Transverse colon (tissue), 3 donors: Measurements from ENCODE around the gene SPPL3.

Experiments
- EP300 ChIP-seq: sonication (generic); formaldehyde crosslinking; IDR thresholded peaks from one replicate; pipeline ENCODE4 v1.6.1; 2017; ENCODE audit warnings: antibody characterized with exemption, low read depth
- POLR2A ChIP-seq: fragments of 450-650 bp; IDR thresholded peaks from one replicate; pipeline ENCODE4 v1.6.1; 2016; ENCODE audit warnings: antibody characterized with exemption, mild to moderate bottlenecking, moderate library complexity
- TF ChIP-seq, protein P1 (sequence below), 5 experiments: fragments of 200-600 bp in 3 of 5; fragments of 450-650 bp in 2 of 5; sonication (generic) in 3 of 5; IDR thresholded peaks; 1 replicate in 2 of 5; 2 replicates in 3 of 5; pipeline ENCODE4 v1.5.1; 2016 to 2017; ENCODE audit warnings: antibody characterized with exemption in 5 of 5, inconsistent platforms in 3 of 5, mild to moderate bottlenecking in 2 of 5, moderate library complexity in 1 of 5

DNA sequence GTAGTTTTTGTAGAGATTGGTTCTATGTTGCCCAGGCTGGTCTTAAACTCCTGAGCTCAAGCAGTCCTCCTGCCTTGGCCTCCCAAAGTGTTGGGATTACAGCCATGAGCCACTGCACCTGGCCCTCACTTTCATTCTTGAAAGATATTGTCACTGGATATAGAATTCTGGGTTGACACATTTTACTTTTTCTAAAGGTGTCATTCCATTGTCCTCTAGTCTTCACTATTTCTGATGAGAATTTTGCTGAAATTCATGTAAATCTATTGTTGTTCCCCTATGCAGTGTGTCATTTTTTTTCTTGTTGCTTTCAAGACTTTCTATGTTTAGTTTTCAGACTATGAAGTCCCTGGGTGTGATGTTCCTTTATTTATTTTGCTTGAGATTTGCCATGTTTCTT lies 149.4 kb downstream of the SPPL3 start:
- TF ChIP-seq, protein P1, sequence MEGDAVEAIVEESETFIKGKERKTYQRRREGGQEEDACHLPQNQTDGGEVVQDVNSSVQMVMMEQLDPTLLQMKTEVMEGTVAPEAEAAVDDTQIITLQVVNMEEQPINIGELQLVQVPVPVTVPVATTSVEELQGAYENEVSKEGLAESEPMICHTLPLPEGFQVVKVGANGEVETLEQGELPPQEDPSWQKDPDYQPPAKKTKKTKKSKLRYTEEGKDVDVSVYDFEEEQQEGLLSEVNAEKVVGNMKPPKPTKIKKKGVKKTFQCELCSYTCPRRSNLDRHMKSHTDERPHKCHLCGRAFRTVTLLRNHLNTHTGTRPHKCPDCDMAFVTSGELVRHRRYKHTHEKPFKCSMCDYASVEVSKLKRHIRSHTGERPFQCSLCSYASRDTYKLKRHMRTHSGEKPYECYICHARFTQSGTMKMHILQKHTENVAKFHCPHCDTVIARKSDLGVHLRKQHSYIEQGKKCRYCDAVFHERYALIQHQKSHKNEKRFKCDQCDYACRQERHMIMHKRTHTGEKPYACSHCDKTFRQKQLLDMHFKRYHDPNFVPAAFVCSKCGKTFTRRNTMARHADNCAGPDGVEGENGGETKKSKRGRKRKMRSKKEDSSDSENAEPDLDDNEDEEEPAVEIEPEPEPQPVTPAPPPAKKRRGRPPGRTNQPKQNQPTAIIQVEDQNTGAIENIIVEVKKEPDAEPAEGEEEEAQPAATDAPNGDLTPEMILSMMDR (IDR thresholded peaks at IDR 0.05), result no peak
- TF ChIP-seq POLR2A (no peak), EP300 (no peak)
